C4-2B (cell line): ENCODE results near the gene DMPK.

ENCODE experiments used
- ZFX ChIP-seq: fragments of 450-650 bp; IDR thresholded peaks from 2 replicates; pipeline ENCODE4 v1.6.1; 2017
- TF ChIP-seq, protein P1 (sequence below): fragments of 450-650 bp; conservative IDR thresholded peaks from 2 replicates; pipeline ENCODE4 v1.5.1; 2017; ENCODE audit warnings: mild to moderate bottlenecking

DNA sequence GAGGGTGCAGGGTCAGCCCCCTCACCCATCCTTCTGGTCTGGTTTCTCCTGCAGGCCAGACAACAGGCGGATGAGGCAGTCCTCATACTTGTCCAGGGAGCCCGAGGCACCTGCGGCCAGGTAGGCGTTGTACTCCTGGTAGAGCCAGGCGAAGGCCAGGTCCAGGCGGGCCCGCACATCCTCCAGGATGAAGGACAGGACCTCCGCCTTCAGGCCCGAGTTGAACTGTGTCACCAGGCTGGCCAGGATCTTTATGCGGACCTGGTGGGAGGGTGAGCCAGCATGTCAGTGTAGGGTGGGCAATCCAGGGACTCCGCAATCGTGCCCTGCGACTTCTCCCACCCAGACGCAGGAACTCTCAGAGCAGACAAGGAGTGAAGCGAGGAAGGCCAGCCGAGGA lies 46.7 kb upstream of the DMPK start:
- TF ChIP-seq, protein P1, sequence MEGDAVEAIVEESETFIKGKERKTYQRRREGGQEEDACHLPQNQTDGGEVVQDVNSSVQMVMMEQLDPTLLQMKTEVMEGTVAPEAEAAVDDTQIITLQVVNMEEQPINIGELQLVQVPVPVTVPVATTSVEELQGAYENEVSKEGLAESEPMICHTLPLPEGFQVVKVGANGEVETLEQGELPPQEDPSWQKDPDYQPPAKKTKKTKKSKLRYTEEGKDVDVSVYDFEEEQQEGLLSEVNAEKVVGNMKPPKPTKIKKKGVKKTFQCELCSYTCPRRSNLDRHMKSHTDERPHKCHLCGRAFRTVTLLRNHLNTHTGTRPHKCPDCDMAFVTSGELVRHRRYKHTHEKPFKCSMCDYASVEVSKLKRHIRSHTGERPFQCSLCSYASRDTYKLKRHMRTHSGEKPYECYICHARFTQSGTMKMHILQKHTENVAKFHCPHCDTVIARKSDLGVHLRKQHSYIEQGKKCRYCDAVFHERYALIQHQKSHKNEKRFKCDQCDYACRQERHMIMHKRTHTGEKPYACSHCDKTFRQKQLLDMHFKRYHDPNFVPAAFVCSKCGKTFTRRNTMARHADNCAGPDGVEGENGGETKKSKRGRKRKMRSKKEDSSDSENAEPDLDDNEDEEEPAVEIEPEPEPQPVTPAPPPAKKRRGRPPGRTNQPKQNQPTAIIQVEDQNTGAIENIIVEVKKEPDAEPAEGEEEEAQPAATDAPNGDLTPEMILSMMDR = no peak
- no peak for TF ChIP-seq ZFX
